ENCODE data around the gene SNRNP48.

DNA sequence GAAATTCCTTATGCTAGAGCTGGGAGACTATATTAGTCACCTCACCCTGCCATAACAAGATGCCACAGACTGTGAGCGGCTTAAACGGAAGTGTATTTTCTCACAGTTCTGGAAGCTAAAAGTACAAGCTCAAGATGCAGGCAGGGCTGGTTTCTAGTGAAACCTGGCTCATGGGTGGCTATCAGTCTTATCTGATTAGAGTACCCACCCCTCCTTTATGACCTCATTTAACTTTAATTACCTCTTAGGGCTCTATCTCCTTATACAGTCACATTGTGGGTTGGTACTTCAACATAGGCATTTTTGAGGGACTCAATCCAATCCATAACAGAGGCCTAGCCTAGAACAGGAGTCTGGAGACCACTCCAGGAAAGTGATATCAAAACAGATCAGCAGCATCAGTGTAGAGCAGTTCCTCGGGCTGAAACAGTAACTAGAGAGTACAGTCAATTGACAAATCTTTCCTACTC, 2.3 kb upstream of the SNRNP48 start:
- TF ChIP-seq CTCF (IDR thresholded peaks at IDR 0.05) (no peak), POLR2A (IDR thresholded peaks at IDR 0.05) (no peak)

All from thyroid gland (tissue), 4 donors.